Measurements from ENCODE around the gene ZNF672.
A peak's percentile ranks its signal among the peaks of the same experiment; 100 is the strongest.
"Not testable (repeated sequence)": the region's sequence is repeated elsewhere in the genome, so short reads cannot be mapped to it uniquely, and the experiment has no call there.

ZNF672 gene

DNA sequence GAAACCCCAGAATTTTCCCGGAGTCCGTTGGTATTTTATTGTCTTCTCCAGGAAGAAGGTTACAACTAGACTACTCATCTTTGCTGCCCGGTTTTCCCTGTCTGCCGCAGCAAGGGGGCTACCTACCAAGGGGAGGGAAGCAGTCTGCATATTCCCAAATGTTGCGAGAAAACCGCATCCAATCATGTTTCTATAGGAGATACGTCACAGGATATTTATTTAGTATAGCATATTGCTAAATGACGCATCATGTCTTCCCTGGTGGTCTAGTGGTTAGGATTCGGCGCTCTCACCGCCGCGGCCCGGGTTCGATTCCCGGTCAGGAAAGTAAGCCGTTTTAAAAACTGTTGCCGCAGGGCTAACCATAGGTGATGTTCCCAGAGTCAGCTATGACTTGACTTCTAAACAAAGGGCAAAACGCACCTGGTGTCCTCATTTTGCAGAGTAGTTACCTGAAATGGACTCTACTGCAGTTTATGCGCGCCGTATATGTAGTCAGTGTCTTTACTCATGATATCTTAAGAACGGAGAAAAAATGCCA, 36.0 kb downstream of the ZNF672 start:
- Mint-ChIP-seq H3K4me3 (peak overlapping the region; percentile 97 to 99), H3K9me3 (no peaks in the 10 kb centered on the region), H3K36me3 (ENCODE audit: insufficient read depth) (peaks cover 32% of the 10 kb centered on the region), H3K27me3 (peaks cover 6 to 10% of the 10 kb centered on the region in 2 donors), H3K27ac (peak overlapping the region; percentile 100), H3K4me1 (ENCODE audit: low read depth in 2 of 2) (peaks cover 22 to 24% of the 10 kb centered on the region in 2 donors)
- DNase-seq (peak; percentile 82 to 91 (median 85)), ATAC-seq (replicated peaks) (peak; percentile 65)

DNA sequence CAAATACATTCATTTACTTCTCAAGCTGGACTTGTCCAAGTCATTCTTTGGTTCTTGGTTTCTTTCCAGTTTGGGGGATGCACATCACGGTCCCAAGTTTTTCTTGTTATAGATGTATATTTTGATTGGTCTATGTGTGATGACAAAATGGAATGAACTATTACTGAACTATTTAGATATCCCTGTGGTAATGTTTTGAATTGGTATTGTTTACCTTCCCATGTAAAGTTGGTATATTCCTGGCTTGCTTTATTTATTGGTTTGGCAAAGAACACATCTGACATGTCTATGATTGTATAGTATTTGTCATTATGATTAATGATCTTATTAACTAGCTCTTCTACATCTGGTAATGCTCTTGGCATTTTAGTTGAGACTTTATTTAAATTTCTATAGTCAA, 43.2 kb downstream of the ZNF672 start:
- H3K27ac Mint-ChIP-seq, result no peak overlapping the region

GRCh38 chr1:248882427-248882826, 44.4 kb downstream of the ZNF672 start:
- not testable (repeated sequence) for H3K27ac Mint-ChIP-seq; H3K27me3 Mint-ChIP-seq; H3K9me3 Mint-ChIP-seq; H3K4me1 Mint-ChIP-seq (ENCODE audit: low read depth in 2 of 2); DNase-seq; ATAC-seq (replicated peaks); H3K36me3 Mint-ChIP-seq (ENCODE audit: insufficient read depth); H3K4me3 Mint-ChIP-seq

More for the DNA sequence above, 43.2 kb downstream of the ZNF672 start:
- peaks cover under 1 to 7% of the 10 kb centered on the region in 2 donors for H3K4me1 Mint-ChIP-seq (ENCODE audit: low read depth in 2 of 2)
- ATAC-seq (replicated peaks) (no peak), DNase-seq (no peak)
- H3K9me3 Mint-ChIP-seq, result no peaks in the 10 kb centered on the region
- peaks cover 5% of the 10 kb centered on the region for H3K36me3 Mint-ChIP-seq (ENCODE audit: insufficient read depth)
- H3K4me3 Mint-ChIP-seq, result no peak overlapping the region
- no peaks in the 10 kb centered on the region for H3K27me3 Mint-ChIP-seq

DNA sequence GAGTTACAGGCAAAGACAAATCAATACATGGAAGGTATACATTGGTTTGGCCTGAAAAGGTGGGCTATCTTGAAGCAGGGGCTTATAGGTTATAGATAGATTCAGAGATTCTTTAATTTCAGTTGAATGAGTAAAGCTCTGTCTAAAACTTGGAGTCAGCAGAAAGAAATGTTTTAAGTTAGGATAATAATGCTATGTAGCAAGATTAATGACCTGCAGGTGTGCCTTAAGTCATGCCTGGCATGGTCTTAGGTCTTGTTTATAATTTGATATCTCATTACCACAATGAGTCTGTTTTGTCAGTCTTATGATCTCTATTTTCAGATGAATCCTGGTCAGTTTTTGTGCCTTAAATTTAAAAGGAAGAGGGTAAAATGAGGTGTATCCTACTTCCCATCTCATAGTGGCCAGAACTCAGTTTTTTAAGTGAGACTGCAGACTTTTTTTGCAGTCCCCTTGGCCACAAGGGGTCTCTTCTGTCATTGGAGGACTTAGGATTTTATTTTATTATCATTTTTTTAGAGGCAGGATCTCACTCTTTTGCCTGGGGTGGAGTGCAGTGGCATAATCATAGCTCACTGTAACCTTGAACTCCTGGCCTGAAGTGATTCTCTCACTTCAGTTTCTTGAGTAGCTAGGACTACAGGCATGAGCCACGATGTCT, 46.7 kb downstream of the ZNF672 start:
- H3K27ac Mint-ChIP-seq, result no peak overlapping the region
- ATAC-seq (replicated peaks), result no peak
- no peaks in the 10 kb centered on the region for H3K9me3 Mint-ChIP-seq

DNA sequence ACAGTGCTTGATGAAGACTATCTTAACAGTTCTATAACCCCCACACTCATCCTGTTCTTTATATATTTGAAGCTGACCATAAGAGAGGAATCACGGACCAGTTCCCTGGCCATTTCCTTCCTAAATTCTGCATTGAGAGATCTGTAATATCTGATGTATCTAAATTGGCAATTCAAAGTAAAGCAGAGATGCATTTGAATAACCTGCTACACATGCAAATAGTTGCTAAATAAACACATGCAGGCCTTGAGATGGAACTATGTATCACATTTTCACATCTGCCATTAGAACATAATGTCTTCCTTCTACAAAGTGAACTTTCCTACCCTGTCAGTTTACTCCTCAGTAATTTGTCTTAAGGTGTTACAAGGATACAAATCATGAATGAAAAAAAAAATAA, 47.6 kb downstream of the ZNF672 start:
- no peak for DNase-seq
- Mint-ChIP-seq H3K27ac (no peak overlapping the region), H3K4me1 (ENCODE audit: low read depth in 2 of 2) (no peaks in the 10 kb centered on the region), H3K27me3 (peaks cover 5 to 7% of the 10 kb centered on the region in 2 donors), H3K4me3 (no peak overlapping the region), H3K9me3 (no peaks in the 10 kb centered on the region), H3K36me3 (ENCODE audit: insufficient read depth) (no peaks in the 10 kb centered on the region)
- ATAC-seq (replicated peaks), result no peak

More for the DNA sequence above, 46.7 kb downstream of the ZNF672 start:
- no peaks in the 10 kb centered on the region for H3K36me3 Mint-ChIP-seq (ENCODE audit: insufficient read depth)
- no peak overlapping the region for H3K4me3 Mint-ChIP-seq
- DNase-seq, result no peak
- no peaks in the 10 kb centered on the region for H3K4me1 Mint-ChIP-seq (ENCODE audit: low read depth in 2 of 2)
- no peaks in the 10 kb centered on the region for H3K27me3 Mint-ChIP-seq

DNA sequence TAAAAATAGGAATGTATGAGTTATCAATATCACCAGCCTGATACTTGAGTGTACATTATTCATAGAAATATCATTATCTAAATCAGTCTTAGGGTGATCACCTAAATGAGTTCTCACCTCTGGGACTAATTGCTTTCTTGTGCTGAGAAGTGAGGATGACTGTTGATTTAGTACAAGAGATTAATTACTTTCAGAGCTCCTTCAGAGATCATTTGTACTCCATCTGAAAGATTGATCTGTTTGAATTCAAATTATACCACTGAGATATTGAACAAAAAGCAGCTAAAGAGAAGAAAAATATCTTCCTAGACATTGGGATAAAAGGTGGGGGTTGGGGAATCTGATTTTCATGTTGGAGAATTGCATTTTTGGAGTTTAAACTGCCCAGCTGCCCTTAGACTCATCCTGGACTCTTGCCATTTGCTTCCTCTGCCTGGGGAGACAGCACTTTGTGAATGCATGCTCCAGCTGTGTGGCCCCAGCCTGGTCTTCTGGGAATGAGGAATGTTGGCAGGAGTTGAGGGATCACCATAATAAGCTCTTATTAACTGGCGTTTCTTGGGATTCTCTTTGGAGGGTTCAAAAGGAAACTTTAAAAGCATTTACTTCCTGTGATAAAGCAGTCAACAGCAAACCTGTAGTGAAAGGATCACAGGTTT, 48.3 kb downstream of the ZNF672 start:
- H3K4me1 Mint-ChIP-seq (ENCODE audit: low read depth in 2 of 2), result no peaks in the 10 kb centered on the region
- peaks cover 11 to 14% of the 10 kb centered on the region in 2 donors for H3K27me3 Mint-ChIP-seq
- no peak overlapping the region for H3K27ac Mint-ChIP-seq
- no peak overlapping the region for H3K4me3 Mint-ChIP-seq
- no peaks in the 10 kb centered on the region for H3K36me3 Mint-ChIP-seq (ENCODE audit: insufficient read depth)
- ATAC-seq (replicated peaks) (no peak), DNase-seq (no peak)
- H3K9me3 Mint-ChIP-seq, result no peaks in the 10 kb centered on the region

DNA sequence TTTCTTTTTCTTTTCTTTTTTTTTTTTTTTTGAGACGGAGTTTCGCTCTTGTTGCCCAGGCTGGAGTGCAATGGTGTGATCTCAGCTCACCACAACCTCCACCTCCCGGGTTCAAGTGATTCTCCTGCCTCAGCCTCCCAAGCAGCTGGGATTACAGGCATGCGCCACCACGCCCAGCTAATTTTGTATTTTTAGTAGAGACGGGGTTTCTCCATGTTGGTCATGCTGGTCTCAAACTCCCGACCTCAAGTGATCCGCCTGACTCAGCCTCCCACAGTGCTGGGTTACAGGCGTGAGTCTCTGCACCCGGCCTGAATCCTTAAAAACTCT, 51.9 kb downstream of the ZNF672 start:
- not testable (repeated sequence) for H3K4me3 Mint-ChIP-seq; H3K36me3 Mint-ChIP-seq (ENCODE audit: insufficient read depth); ATAC-seq (replicated peaks); DNase-seq; H3K27ac Mint-ChIP-seq; H3K9me3 Mint-ChIP-seq; H3K4me1 Mint-ChIP-seq (ENCODE audit: low read depth in 2 of 2)
- peaks cover 16 to 23% of the 10 kb centered on the region in 2 donors for H3K27me3 Mint-ChIP-seq

DNA sequence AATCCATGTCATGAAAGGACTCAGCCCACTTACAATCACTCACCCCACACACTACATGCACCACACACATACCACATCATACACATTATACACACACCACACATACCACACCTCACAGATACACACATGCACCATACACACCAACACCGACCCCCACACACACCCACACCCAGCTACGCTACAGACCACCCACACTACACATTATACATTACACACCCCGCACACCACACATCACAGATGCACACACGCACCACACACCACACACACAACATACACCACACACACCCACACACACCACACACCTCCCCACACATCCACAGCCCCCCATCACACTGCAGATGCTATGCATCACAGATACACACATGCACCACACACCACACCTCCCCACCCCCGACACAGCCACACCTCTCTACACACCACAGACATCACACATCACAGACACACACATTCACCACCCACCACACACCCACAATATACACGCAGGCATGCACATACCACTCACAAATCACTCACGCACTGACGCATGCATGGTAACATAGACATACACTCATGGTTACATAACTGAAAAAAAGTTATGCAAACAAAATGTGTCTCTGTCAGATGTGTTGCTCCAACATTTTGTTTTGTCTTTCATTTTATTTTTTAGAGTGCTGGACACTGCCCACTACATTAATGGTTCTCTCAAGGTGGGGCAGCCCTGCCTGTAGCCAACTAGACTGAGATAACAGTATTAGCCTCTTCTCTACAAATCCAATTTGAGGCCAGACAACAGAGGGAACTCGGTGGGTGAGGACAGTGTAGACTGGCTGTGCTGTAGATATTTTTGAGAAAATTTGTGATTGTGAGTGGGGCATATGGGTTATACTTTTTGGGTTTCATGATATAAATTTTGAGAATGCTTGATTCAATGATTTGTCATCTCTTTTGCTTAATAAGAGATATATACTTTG, 52.8 kb downstream of the ZNF672 start:
- Mint-ChIP-seq H3K4me1 (ENCODE audit: low read depth in 2 of 2) (no peaks in the 10 kb centered on the region), H3K9me3 (no peaks in the 10 kb centered on the region), H3K27ac (no peak overlapping the region), H3K36me3 (ENCODE audit: insufficient read depth) (no peaks in the 10 kb centered on the region), H3K4me3 (no peak overlapping the region), H3K27me3 (peaks cover 17 to 30% of the 10 kb centered on the region in 2 donors)
- ATAC-seq (replicated peaks) (no peak), DNase-seq (no peak)

DNA sequence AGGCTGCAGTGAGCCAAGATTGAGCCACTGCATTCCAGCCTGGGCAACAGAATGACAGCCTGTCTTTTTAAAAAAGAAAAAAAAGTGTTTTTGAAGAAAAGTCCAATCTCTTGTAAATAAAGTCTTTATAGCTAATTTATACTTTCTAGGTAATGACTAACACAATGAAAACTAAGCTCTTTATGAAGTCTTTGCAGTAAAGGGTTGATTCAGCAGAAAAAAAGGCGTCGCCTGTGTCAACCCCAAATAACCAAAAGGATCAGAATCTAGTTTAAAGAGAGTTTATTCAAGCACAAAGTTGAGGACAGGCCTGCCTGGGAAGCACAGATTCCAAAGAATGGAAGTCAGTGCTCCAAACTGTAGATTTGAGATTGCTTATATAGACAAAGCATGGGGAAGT, 53.7 kb downstream of the ZNF672 start:
- Mint-ChIP-seq H3K36me3 (ENCODE audit: insufficient read depth) (no peaks in the 10 kb centered on the region), H3K27ac (no peak overlapping the region), H3K4me1 (ENCODE audit: low read depth in 2 of 2) (no peaks in the 10 kb centered on the region), H3K4me3 (no peak overlapping the region), H3K9me3 (no peaks in the 10 kb centered on the region), H3K27me3 (peaks cover 26 to 40% of the 10 kb centered on the region in 2 donors)
- DNase-seq, result no peak
- ATAC-seq (replicated peaks), result no peak

DNA sequence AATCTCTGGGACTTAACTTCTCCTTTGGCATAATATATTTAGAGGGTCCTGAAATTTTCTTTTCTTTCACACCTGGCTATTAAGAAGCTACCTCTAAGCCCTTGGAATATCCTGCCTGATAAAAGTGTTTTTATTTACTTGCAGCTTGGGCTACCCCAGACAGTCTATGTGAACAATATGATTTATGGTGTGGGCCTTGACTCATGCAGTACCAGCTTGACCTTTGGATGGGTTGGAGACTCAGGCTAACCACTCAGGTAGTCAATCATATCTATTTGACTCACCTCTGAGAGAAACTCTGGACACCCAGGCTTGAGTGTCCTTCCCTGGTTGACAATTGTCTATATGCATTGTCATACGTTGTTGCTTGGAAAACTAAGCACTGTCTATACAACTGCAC, 54.6 kb downstream of the ZNF672 start:
- Mint-ChIP-seq H3K27ac (no peak overlapping the region), H3K4me3 (no peak overlapping the region), H3K9me3 (no peaks in the 10 kb centered on the region), H3K4me1 (ENCODE audit: low read depth in 2 of 2) (no peaks in the 10 kb centered on the region), H3K27me3 (peaks cover 33 to 48% of the 10 kb centered on the region in 2 donors), H3K36me3 (ENCODE audit: insufficient read depth) (no peaks in the 10 kb centered on the region)
- DNase-seq, result no peak
- no peak for ATAC-seq (replicated peaks)

GRCh38 chr1:248894837-248895236, 56.8 kb downstream of the ZNF672 start:
- Mint-ChIP-seq H3K27me3 (peaks cover 52 to 70% of the 10 kb centered on the region in 2 donors), H3K9me3 (no peaks in the 10 kb centered on the region), H3K27ac (no peak overlapping the region), H3K4me1 (ENCODE audit: low read depth in 2 of 2) (no peaks in the 10 kb centered on the region), H3K4me3 (no peak overlapping the region), H3K36me3 (ENCODE audit: insufficient read depth) (no peaks in the 10 kb centered on the region)
- no peak for DNase-seq
- ATAC-seq (replicated peaks), result no peak

- Mint-ChIP-seq H3K4me3 (no peak overlapping the region), H3K36me3 (ENCODE audit: insufficient read depth) (no peaks in the 10 kb centered on the region), H3K27me3 (peaks cover 52 to 69% of the 10 kb centered on the region in 2 donors), H3K9me3 (no peaks in the 10 kb centered on the region), H3K4me1 (ENCODE audit: low read depth in 2 of 2) (no peaks in the 10 kb centered on the region), H3K27ac (no peak overlapping the region)
- DNase-seq, result no peak
- no peak for ATAC-seq (replicated peaks)
Observed at GRCh38 chr1:248897412-248898337, 59.7 kb downstream of the ZNF672 start.

All from effector memory CD8-positive, alpha-beta T cell (primary cell).